HG03103 (cell line): ENCODE results near the gene SUMF1.

ENCODE experiments used
- ATAC-seq: cut with Tn5 transposase; IDR thresholded peaks from one replicate; pipeline ENCODE4 v1.9.1; 2021; ENCODE audit warnings: low read depth; ENCODE audit not compliant: unreplicated experiment

The SUMF1 gene

GRCh38 chr3:4497843-4498324, 30.8 kb upstream of the SUMF1 start:
- no peak for ATAC-seq

DNA sequence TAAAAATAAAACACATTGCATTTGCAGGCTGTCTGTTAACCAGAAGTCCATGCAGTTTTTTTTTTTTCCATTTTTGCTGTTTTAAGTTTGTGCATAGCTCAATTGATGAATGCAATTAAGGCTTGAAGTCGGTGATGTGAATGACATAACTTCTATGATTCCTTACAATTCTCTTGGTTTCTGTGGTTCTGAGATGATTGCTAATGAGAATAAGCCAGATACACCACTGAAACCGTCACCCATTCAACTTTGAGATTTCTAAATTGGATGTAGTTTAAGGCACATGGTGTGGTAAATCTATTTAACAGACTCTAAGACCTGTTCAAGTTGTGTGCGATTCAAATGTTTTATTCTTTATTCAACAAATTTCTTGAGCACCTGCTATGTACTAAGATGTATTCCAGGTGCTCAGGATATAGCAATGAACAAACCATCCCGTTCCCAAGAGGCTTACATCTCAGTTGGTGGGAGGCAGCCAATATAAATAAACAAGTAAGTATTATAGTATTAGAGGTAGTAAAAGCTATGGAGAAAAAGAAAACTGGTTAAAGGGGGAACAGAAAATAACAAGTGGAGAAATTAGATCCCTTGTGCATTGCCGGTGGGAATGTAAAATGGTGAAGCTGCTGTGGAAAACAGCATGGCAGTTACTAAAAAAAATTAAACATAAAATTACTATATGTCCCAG, 30.1 kb upstream of the SUMF1 start:
- no peak for ATAC-seq

DNA sequence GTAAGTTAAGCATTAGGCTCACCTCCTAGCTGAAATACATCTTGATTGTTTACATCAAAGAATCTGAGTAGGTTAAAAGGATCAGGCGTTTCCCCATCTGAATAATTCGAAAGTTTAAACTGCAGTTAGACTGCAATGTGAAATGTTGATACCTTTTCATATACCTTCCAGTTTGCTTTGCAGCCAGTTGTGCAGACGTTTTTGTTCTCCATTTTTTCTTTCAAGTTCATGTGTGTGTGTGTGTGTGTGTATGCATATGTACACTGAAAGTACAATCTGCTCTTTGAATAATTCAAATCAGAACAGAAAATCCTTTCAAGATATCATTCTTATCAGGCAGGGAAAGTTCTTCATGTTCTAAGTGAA, 29.0 kb upstream of the SUMF1 start:
- ATAC-seq, result no peak

- no peak for ATAC-seq
Observed at GRCh38 chr3:4495294-4496086, 28.4 kb upstream of the SUMF1 start.

DNA sequence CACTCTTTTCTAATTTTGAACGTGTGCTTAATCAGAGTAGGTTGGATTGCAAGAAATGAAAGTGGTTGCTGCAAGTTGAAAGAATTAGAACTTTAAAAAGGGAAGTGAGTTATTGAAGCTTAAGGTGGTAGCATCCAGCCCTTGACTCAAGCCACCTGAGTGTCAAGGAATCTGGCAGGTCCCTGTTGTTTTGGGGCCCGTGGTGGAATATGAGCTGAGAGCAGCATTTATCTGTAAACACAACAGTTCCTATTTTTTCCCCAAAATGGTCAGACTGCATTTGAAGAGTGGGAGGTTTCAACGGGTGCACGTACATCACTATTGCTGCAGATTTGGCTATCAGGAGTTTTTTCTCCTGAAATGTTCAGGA, 27.8 kb upstream of the SUMF1 start:
- ATAC-seq, result no peak

GRCh38 chr3:4493941-4494894, 27.1 kb upstream of the SUMF1 start:
- no peak for ATAC-seq

- ATAC-seq, result peak; percentile 89
Observed at GRCh38 chr3:4493014-4493940, 26.2 kb upstream of the SUMF1 start, which contains the start of gene ITPR1. Gene ITPR1 (plus strand): TSS chr3:4493348. CDS start chr3:4516492, 23,144 bp downstream.

DNA sequence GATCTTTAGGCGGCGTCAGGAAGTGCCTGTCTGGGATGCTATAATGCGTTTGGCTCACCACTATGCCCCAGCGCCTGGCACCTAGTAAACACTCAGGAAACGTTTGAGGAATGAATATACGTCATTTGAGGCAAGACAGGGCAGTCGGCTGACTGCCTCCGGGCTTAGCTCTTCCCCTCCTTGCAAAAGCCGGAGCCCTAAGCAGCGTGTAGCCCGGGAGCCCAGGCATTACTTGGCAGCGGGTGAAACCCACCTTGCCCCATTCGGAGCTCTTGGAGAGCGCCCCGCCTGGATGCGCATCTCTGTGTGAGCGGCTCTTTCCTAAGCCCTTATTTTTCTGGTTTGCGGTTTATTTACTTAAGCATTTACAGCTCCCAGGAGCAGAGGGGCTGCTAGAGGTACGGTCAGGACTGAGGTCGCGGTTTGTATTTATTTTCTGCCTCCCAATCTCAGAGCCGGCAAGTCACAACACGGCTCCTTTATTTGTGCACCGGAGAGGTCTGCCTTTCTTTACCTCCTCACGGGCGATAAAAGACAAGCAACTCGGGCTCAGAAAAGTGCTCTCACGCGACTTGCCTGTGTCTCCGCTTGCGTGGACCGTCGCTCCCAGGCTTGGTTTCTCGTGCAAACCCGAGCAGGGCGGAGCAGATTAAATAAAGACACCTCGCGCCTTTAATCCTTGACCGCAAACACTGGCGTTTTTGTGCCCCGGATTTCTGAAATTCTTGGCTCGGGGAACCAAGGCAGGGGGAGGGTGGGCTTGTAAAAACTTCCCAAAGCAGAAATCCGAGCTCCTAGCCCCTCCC, 25.3 kb upstream of the SUMF1 start:
- no peak for ATAC-seq

DNA sequence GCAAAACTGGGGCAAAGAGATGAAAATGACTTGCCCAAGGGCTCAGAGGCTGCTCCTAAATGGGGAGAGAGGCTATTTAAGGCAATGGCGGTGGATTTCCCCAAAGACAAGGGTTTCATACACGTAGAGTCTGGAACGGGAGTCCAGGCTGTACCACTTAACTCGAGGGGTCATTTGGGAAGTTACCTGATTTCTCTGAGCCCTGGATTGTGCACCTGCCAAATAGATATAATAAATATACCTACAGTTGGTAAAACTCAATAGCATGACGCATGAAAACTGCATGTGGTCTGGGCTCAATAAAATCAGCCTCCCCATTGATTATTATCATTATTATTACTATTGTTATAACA, 24.8 kb upstream of the SUMF1 start:
- no peak for ATAC-seq

DNA sequence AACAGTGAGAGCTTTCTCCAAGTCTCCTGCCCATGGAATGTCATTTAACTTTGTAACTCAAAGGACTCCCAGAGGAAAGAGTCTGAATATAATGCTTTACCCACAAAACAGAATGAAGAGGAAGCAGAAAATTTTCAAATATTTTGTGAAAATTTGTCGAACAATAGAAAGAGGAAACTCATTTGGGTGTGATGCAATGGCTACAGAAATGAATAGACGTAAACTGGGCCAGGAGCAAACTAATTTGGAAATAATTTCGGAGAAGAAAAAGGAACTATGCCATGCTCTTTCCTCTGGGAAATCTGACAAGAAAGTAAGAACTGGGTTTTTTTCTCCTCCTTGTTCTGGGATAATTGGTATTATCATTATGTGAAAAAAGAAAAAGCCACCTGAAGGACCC, 11.2 kb upstream of the SUMF1 start:
- ATAC-seq, result no peak

DNA sequence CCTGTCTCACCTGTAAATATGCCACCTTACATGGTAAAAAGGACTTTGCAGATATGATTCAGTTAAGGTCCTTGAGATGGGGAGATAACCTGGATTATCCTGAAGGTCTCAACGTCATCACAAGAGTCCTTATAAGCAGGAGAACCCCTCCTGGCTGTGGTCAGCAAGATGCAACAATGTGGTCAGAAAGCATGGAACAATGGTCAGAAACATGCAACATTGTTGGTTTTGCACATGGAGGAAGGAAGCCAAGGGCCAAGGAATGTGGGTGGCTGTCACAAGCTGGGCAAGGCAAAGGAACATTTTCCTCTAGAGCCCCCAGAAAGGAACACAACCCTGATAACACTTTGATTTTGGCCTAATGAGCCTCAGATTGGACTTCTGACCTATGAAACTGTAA, 9.4 kb upstream of the SUMF1 start:
- ATAC-seq, result no peak

GRCh38 chr3:4475804-4476203, 8.7 kb upstream of the SUMF1 start:
- no peak for ATAC-seq

GRCh38 chr3:4474683-4475490, 7.8 kb upstream of the SUMF1 start:
- peak; percentile 59 for ATAC-seq

GRCh38 chr3:4472766-4473165, 5.7 kb upstream of the SUMF1 start:
- ATAC-seq, result no peak

DNA sequence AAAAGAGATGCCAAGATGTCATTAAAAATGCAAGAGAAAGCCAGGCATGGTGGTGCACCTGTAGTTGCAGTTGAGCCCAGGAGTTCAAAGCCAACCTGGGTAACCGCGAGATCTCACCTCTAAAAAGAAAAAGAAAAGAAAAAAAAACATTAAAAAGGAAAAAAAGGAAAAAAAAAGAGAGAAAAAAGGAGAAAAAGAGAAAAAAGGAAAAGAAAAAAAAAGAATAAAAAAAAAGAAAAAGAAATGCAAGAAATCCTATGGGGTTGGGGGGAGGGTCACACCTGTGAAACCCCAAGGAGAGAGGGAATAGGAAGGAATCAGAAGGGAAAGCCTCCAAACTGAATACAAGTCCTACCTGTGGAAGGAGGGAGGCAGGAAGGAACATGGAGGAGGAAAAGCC, 5.2 kb upstream of the SUMF1 start:
- no peak for ATAC-seq

GRCh38 chr3:4471907-4472306, 4.8 kb upstream of the SUMF1 start:
- no peak for ATAC-seq

GRCh38 chr3:4467522-4467867, 426 bp upstream of the SUMF1 start:
- no peak for ATAC-seq

GRCh38 chr3:4464576-4464975, 2.5 kb downstream of the SUMF1 start:
- ATAC-seq, result no peak
